HepG2 (cell line): ENCODE data around the gene HBEGF. TPM values are rescaled to one million over a fixed set of nuclear protein-coding genes. Genes with fewer than 3 reads are reported as not detected.
A peak's percentile ranks its signal among the peaks of the same experiment; 100 is the strongest.

Experiments
- ATAC-seq: fragments of 200-7000 bp; cut with Tn5 transposase; 3 replicates; pipeline ENCODE4 v1.9.1; 2020; ENCODE audit warnings: mild to moderate bottlenecking, moderate library complexity
- BruUV-seq: library from RNA; stranded (reverse); fragments of 400-500 nt; replicated peaks from 2 replicates; lab custom pipeline; 2021; lab: Mats Ljungman, UMichigan
- CTCF ChIA-PET: fragments of 300-600 bp; formaldehyde crosslinking; extraction: SDS; loops from one replicate; lab custom pipeline; 2021; ENCODE audit warnings: low total read pairs, inconsistent platforms, low intra/inter-chr PET ratio; lab: Yijun Ruan, JAX
- POLR2A ChIA-PET: fragments of 350-600 bp; sonication (Branson Sonifier 250); formaldehyde crosslinking; loops from one replicate; lab custom pipeline; 2020; ENCODE audit warnings: antibody characterized with exemption, inconsistent platforms; lab: Yijun Ruan, JAX
- DNase-seq: peaks from one replicate; pipeline ENCODE4 v3.0.0-alpha.2; 2015; ENCODE audit warnings: low spot score
- FAIRE-seq: peaks from 3 replicates; lab custom pipeline; 2011; peaks lifted over from hg19 to GRCh38; lab: Jason Lieb, UNC
- H2AFZ ChIP-seq: one replicate; pipeline ENCODE4 v1.6.1; 2011; ENCODE audit warnings: low read length, inconsistent platforms
- H3K27ac ChIP-seq: fragments of 300-600 bp; 3 replicates; pipeline ENCODE4 v1.8.0; 2011; ENCODE audit warnings: mixed run types, mild to moderate bottlenecking, mixed read lengths, low read length, inconsistent platforms; ENCODE audit not compliant: insufficient read depth; ENCODE audit errors: extremely low read length
- H3K27me3 ChIP-seq, 2 experiments: fragments of 200-600 bp in 1 of 2; 2 replicates in 1 of 2; 3 replicates in 1 of 2; pipeline versions ENCODE4 v1.6.0 to v1.8.0; 2011; ENCODE audit warnings: low read length in 2 of 2, mild to moderate bottlenecking in 2 of 2, moderate library complexity in 2 of 2, inconsistent platforms in 1 of 2; ENCODE audit not compliant: insufficient read depth in 2 of 2, control insufficient read depth in 1 of 2
- H3K36me3 ChIP-seq, 2 experiments: fragments of 200-600 bp in 1 of 2; replicated peaks in 1 of 2; 2 replicates in 1 of 2; 3 replicates in 1 of 2; pipeline versions ENCODE4 v1.5.1 to v1.8.0; 2011; ENCODE audit warnings: low read length in 2 of 2, inconsistent platforms in 1 of 2; ENCODE audit not compliant: insufficient read depth in 2 of 2, control insufficient read depth in 1 of 2
- H3K4me1 ChIP-seq: 2 replicates; pipeline ENCODE4 v1.5.1; 2012; ENCODE audit warnings: low read length, inconsistent platforms; ENCODE audit not compliant: insufficient read depth
- H3K4me2 ChIP-seq: 2 replicates; pipeline ENCODE4 v1.6.0; 2011; ENCODE audit warnings: low read depth, low read length, inconsistent platforms
- H3K4me3 ChIP-seq, 3 experiments: fragments of 200-600 bp in 1 of 3; sonication (generic), shearing (Covaris generic) in 1 of 3; replicated peaks in 1 of 3; 2 replicates each; pipeline ENCODE4 v1.5.1; 2011 to 2016; ENCODE audit warnings: low read length in 3 of 3, inconsistent platforms in 2 of 3, low read depth in 2 of 3, mild to moderate bottlenecking in 2 of 3, control low read depth in 1 of 3, mixed read lengths in 1 of 3; ENCODE audit not compliant: insufficient read depth in 1 of 3
- H3K79me2 ChIP-seq: one replicate; pipeline ENCODE4 v1.6.1; 2011; ENCODE audit warnings: low read length, inconsistent platforms; ENCODE audit not compliant: insufficient read depth
- H3K9ac ChIP-seq: 2 replicates; pipeline ENCODE4 v1.6.0; 2011; ENCODE audit warnings: mild to moderate bottlenecking, low read depth, low read length, inconsistent platforms; ENCODE audit not compliant: insufficient read depth
- H3K9me3 ChIP-seq: 2 replicates; pipeline ENCODE4 v1.5.1; 2012; ENCODE audit warnings: mild to moderate bottlenecking, low read length
- H4K20me1 ChIP-seq: 2 replicates; pipeline ENCODE4 v1.6.0; 2011; ENCODE audit warnings: inconsistent platforms, mild to moderate bottlenecking, low read length, moderate library complexity; ENCODE audit not compliant: insufficient read depth
- ELF3 ChIP-seq: IDR thresholded peaks from 2 replicates; pipeline ENCODE4 v1.6.1; 2016; ENCODE audit warnings: missing genetic modification reagents, missing compliant biosample characterization
- HES4 ChIP-seq: sonication (generic); formaldehyde crosslinking; IDR thresholded peaks from 2 replicates; pipeline ENCODE4 v1.9.0; 2021; ENCODE audit warnings: mild to moderate bottlenecking, missing genetic modification reagents, borderline replicate concordance
- HNRNPLL ChIP-seq: fragments of 200-400 bp; formaldehyde crosslinking; IDR thresholded peaks from 2 replicates; pipeline ENCODE4 v1.6.1; 2017; ENCODE audit warnings: mild to moderate bottlenecking, low read depth, low read length; ENCODE audit not compliant: poor library complexity, severe bottlenecking
- PAX8 ChIP-seq: sonication (generic); formaldehyde crosslinking; IDR thresholded peaks from 2 replicates; pipeline ENCODE4 v1.8.0; 2022; ENCODE audit warnings: mild to moderate bottlenecking, missing genetic modification reagents, borderline replicate concordance
- PCBP1 ChIP-seq: fragments of 200-400 bp; formaldehyde crosslinking; IDR thresholded peaks from 2 replicates; pipeline ENCODE4 v1.6.1; 2017; ENCODE audit warnings: mild to moderate bottlenecking, low read depth, low read length, borderline replicate concordance
- PRMT3 ChIP-seq: sonication (generic); formaldehyde crosslinking; IDR thresholded peaks from 2 replicates; pipeline ENCODE4 v1.8.1; 2022; ENCODE audit warnings: low read depth, mild to moderate bottlenecking, moderate library complexity, missing genetic modification reagents, borderline replicate concordance
- REL ChIP-seq: sonication (generic); formaldehyde crosslinking; conservative IDR thresholded peaks from 2 replicates; pipeline ENCODE4 v1.8.0; 2022; ENCODE audit warnings: mild to moderate bottlenecking, missing genetic modification reagents, moderate library complexity
- SMC3 ChIP-seq: IDR thresholded peaks from 2 replicates; pipeline ENCODE4 v1.6.1; 2011; ENCODE audit warnings: low read length, improper control_type of control experiment
- SOX5 ChIP-seq: IDR thresholded peaks from 2 replicates; pipeline ENCODE4 v1.6.1; 2016; ENCODE audit warnings: borderline replicate concordance
- STAG1 ChIP-seq: sonication (generic); formaldehyde crosslinking; IDR thresholded peaks from 2 replicates; pipeline ENCODE4 v1.4.0; 2020; ENCODE audit warnings: missing genetic modification reagents
- TCF7 ChIP-seq: sonication (generic); IDR thresholded peaks from 2 replicates; pipeline ENCODE4 v1.6.1; 2016; ENCODE audit warnings: antibody characterized with exemption, low read depth
- ZNF777 ChIP-seq: sonication (generic); formaldehyde crosslinking; IDR thresholded peaks from 2 replicates; pipeline ENCODE4 v1.4.0; 2020; ENCODE audit warnings: missing genetic modification reagents
- WGBS: methylation state at CpG from one replicate; pipeline ENCODE4 v1.1.6; 2017; ENCODE audit warnings: low lambda C conversion rate; 5-methylcytosine and 5-hydroxymethylcytosine counted together
- in situ Hi-C: cut with HindIII; loops from 2 replicates; pipeline ENCODE4 v1.10.0; 2017; ENCODE audit warnings: low pct_unique_long_range_greater_than_20kb; ENCODE audit not compliant: extremely low pct_ligation_motif_present
- intact Hi-C: fragments of 100-400 bp; cut with micrococcal nuclease; formaldehyde crosslinking; loops from one replicate; pipeline ENCODE4 v1.10.0; 2022; ENCODE audit not compliant: unreplicated experiment
- polyA plus RNA-seq, 8 experiments: library from polyadenylated mRNA; depleted of rRNA in 3 of 8; stranded (reverse) in 7 of 8; unstranded in 1 of 8; fragments of >200 nt; fragmentation: Illumina TruSeq in 4 of 8; extraction: Trizol in 4 of 8; gene quantifications; 2 replicates each; pipeline versions ENCODE4 v1.2.1 to v1.2.3, GENCODE V29; 2011 to 2016; ENCODE audit warnings: low read depth in 4 of 8, missing spikeins in 1 of 8, mixed read lengths in 1 of 8; ENCODE audit not compliant: insufficient read depth in 1 of 8
- total RNA-seq, 5 experiments: library from RNA; depleted of rRNA; stranded (reverse); fragments of >200 nt; fragmentation: Illumina TruSeq; extraction: Trizol; gene quantifications; 2 replicates each; pipeline ENCODE4 v1.2.3, GENCODE V29; 2016; ENCODE audit warnings: low read depth in 1 of 5
- TF ChIP-seq, protein P1 (sequence below): sonication (generic); formaldehyde crosslinking; conservative IDR thresholded peaks from 2 replicates; pipeline ENCODE4 v1.8.0; 2022; ENCODE audit warnings: low read depth, missing genetic modification reagents
- TF ChIP-seq, protein P2 (sequence below): sonication (generic); formaldehyde crosslinking; IDR thresholded peaks from 2 replicates; pipeline ENCODE4 v1.5.0; 2020; ENCODE audit warnings: mild to moderate bottlenecking, missing genetic modification reagents, moderate library complexity
- TF ChIP-seq, protein P3 (sequence below), 2 experiments: sonication (generic) in 1 of 2; formaldehyde crosslinking in 1 of 2; IDR thresholded peaks; 2 replicates each; pipeline versions ENCODE4 v1.4.0 to v1.6.1; 2018 to 2020; ENCODE audit warnings: missing genetic modification reagents in 2 of 2, borderline replicate concordance in 1 of 2, low read depth in 1 of 2, mild to moderate bottlenecking in 1 of 2, missing biosample characterization in 1 of 2
- TF ChIP-seq, protein P4 (sequence below): IDR thresholded peaks from 2 replicates; pipeline ENCODE4 v1.6.1; 2016; ENCODE audit warnings: mild to moderate bottlenecking
- TF ChIP-seq, protein P5 (sequence below): IDR thresholded peaks from 2 replicates; pipeline ENCODE4 v1.6.1; 2012; ENCODE audit warnings: inconsistent platforms

Gene HBEGF
- total and polyA plus RNA-seq, 2 of the 13 experiments (the other 11 are each of a cell fraction or from before 2014, with no cell fraction given): 1.7 to 5.0 TPM

GRCh38 chr5:140358738-140359310 is 12.4 kb upstream of the HBEGF start:
- BruUV-seq: no TSS peak
- FAIRE-seq: no peak
- TF ChIP-seq HNRNPLL (no peak), STAG1 (CRISPR knock-in tag) (peak; percentile 29; the same call in 1 of the 2 replicates), SMC3 (peak; percentile 10; the same call in 1 of the 2 replicates), TCF7 (no peak), HES4 (CRISPR knock-in tag) (no peak), ELF3 (CRISPR knock-in tag) (peak; percentile 71; the same call in 1 of the 2 replicates), ZNF777 (CRISPR knock-in tag) (no peak), PCBP1 (no peak), PAX8 (CRISPR knock-in tag) (no peak), SOX5 (CRISPR knock-in tag) (no peak), PRMT3 (CRISPR knock-in tag) (no peak), REL (CRISPR knock-in tag) (no peak)
- TF ChIP-seq, protein P1, sequence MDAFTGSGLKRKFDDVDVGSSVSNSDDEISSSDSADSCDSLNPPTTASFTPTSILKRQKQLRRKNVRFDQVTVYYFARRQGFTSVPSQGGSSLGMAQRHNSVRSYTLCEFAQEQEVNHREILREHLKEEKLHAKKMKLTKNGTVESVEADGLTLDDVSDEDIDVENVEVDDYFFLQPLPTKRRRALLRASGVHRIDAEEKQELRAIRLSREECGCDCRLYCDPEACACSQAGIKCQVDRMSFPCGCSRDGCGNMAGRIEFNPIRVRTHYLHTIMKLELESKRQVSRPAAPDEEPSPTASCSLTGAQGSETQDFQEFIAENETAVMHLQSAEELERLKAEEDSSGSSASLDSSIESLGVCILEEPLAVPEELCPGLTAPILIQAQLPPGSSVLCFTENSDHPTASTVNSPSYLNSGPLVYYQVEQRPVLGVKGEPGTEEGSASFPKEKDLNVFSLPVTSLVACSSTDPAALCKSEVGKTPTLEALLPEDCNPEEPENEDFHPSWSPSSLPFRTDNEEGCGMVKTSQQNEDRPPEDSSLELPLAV (CRISPR knock-in tag): no peak
- TF ChIP-seq, protein P2, sequence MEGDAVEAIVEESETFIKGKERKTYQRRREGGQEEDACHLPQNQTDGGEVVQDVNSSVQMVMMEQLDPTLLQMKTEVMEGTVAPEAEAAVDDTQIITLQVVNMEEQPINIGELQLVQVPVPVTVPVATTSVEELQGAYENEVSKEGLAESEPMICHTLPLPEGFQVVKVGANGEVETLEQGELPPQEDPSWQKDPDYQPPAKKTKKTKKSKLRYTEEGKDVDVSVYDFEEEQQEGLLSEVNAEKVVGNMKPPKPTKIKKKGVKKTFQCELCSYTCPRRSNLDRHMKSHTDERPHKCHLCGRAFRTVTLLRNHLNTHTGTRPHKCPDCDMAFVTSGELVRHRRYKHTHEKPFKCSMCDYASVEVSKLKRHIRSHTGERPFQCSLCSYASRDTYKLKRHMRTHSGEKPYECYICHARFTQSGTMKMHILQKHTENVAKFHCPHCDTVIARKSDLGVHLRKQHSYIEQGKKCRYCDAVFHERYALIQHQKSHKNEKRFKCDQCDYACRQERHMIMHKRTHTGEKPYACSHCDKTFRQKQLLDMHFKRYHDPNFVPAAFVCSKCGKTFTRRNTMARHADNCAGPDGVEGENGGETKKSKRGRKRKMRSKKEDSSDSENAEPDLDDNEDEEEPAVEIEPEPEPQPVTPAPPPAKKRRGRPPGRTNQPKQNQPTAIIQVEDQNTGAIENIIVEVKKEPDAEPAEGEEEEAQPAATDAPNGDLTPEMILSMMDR (CRISPR knock-in tag): peak; percentile 47
- TF ChIP-seq, protein P3, sequence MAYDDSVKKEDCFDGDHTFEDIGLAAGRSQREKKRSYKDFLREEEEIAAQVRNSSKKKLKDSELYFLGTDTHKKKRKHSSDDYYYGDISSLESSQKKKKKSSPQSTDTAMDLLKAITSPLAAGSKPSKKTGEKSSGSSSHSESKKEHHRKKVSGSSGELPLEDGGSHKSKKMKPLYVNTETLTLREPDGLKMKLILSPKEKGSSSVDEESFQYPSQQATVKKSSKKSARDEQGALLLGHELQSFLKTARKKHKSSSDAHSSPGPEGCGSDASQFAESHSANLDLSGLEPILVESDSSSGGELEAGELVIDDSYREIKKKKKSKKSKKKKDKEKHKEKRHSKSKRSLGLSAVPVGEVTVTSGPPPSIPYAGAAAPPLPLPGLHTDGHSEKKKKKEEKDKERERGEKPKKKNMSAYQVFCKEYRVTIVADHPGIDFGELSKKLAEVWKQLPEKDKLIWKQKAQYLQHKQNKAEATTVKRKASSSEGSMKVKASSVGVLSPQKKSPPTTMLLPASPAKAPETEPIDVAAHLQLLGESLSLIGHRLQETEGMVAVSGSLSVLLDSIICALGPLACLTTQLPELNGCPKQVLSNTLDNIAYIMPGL (CRISPR knock-in tag; IDR thresholded peaks at IDR 0.05; ENCODE audit: borderline replicate concordance in 1 of 2, low read depth in 1 of 2): peak in 1 of 2 experiments; percentile 12; a peak in 1 of 4 replicates
- TF ChIP-seq, protein P4, sequence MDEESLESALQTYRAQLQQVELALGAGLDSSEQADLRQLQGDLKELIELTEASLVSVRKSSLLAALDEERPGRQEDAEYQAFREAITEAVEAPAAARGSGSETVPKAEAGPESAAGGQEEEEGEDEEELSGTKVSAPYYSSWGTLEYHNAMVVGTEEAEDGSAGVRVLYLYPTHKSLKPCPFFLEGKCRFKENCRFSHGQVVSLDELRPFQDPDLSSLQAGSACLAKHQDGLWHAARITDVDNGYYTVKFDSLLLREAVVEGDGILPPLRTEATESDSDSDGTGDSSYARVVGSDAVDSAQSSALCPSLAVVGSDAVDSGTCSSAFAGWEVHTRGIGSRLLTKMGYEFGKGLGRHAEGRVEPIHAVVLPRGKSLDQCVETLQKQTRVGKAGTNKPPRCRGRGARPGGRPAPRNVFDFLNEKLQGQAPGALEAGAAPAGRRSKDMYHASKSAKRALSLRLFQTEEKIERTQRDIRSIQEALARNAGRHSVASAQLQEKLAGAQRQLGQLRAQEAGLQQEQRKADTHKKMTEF (CRISPR knock-in tag): 0 out of 2 replicates have a peak, but pooled peaks have one; percentile 16
- TF ChIP-seq, protein P5, sequence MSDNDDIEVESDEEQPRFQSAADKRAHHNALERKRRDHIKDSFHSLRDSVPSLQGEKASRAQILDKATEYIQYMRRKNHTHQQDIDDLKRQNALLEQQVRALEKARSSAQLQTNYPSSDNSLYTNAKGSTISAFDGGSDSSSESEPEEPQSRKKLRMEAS: no peak

More at GRCh38 chr5:140358738-140359310, 12.4 kb upstream of the HBEGF start:
- ATAC-seq (0 out of 3 replicates have a peak, but pooled peaks have one; percentile 5), DNase-seq (peak; percentile 37)
- WGBS: 27% methylated on average over 4 of the region's 4 CpGs
- no peak overlapping the region for H2AFZ ChIP-seq
- intact Hi-C loops: no loop called here
- peaks cover 43% of the 10 kb centered on the region for H3K4me1 ChIP-seq
- H4K20me1 ChIP-seq: no peaks in the 10 kb centered on the region
- ChIA-PET POLR2A (interaction anchor here (0.6 to 1.3 kb wide), 5 partner anchors 42 to 289 kb away, joined by 3 to 6 read pairs (median 4); partner anchors contain the start of gene ANKHD1), CTCF (interaction anchor here (0.7 to 2.8 kb wide), 3 partner anchors 12 to 119 kb away, joined by 3 to 31 read pairs (median 5); partner anchors contain the start of gene HBEGF)
- no peaks in the 10 kb centered on the region for H3K36me3 ChIP-seq
- peak overlapping the region; percentile 75 for H3K4me2 ChIP-seq
- no peaks in the 10 kb centered on the region for H3K79me2 ChIP-seq
- H3K4me3 ChIP-seq: peak overlapping the region in 1 of 3 experiments; percentile 41; a peak in 3 of 6 replicates
- H3K27ac ChIP-seq: no peak overlapping the region
- in situ Hi-C loops: no loop called here
- no peaks in the 10 kb centered on the region; a peak in 1 of 5 replicates for H3K27me3 ChIP-seq
- H3K9me3 ChIP-seq: no peaks in the 10 kb centered on the region
- H3K9ac ChIP-seq: no peak overlapping the region
